DLD1 (cell line): ENCODE measurements around the gene WNT16.

Experiments used
- in situ Hi-C: cut with HindIII; loops from 2 replicates; pipeline ENCODE4 v1.10.0; 2017; ENCODE audit warnings: low sequenced_read_pairs

The WNT16 gene

DNA sequence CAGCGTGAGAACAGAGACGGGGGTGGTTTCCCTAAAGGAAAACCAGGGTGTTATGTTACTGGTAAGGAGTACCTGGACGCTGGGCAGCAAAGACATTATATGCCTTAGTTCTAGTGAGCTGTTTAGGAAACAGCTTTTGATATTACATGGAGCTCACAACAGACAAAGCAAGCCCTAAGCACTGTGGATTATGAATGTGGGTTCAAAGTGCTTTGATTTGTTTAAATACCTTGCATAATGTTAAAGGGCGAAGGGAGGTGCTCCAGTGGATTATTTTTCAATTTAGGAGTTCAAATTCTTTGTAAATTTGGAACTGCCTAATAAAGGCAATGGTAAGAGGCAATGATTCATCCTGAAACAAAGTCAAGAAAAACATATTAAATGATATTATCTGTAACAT, 13.8 kb downstream of the WNT16 start:
- in situ Hi-C loops: no loop called here

DNA sequence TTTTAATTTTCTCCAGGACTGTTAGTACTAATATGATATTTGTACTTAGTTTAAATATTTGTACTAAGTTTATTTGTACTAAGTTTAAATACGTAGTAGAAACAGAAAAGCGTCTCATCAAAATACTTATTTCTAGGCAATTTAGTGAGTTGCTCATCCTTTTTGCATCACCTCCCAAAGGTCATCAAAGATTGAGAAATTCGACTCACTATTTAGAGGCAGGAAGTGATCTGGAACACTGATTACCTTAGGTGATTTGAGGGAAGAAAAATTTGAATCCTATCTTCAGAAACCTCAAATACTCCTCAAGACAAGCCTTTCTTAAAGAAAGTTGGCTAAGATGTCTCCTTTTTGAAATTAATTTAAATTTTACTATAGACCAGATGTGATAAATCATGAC, 14.5 kb downstream of the WNT16 start:
- in situ Hi-C loops: no loop called here

DNA sequence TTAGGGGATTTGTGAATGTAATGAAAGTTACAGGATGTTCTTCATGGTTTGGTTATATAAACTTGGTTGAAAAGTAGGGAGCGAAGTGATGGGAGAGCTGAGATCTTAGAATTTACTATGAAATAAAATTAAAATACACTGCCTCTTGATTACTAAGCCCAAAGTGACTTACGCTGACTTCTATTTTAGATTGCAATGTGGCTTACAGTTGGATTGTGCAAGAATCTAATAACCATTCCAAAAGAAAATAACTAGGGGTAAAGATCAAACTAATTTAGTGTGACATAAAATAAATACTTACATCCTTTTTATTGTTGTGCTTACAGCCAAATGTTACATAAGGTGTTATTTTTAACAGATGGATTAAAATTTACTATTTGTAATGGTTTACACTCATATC, 15.3 kb downstream of the WNT16 start:
- in situ Hi-C loops: no loop called here

DNA sequence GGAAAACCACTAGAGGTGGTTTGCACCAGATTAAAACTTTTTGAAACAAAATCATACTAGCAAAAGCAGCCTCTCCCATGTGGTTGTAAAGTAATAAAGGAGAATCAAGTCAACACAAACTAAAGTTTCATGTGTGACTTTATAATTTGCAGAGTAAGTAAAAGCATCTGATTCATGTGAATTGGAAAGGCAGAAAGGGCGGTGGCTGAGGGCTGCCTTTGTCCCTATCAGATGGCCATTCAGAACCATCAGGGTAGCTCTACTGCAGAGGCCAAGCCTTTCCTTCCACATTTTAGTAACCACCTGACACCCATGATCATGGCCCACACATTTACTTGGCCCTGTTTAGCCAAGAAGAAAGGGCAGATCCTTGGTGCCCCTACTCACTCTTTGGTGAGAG, 15.7 kb downstream of the WNT16 start:
- in situ Hi-C loops: no loop called here

DNA sequence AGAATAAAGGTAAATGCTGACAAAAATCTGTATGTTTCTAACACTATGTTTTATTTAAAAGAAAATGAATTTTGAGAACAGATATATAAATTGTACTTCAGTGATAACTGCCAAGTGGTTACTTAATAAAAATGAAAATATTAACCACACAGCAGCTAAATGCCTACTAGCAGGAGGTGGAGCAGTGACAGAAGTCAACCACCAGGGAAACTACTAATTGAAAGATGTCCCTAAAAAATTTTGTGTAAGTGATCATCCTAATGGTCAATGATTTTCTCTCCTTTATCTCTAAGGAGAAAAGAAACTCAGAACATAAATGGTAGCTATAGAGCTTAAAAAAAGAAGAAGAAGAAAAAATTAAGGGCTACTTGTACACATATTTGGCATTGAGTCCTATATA, 22.9 kb downstream of the WNT16 start:
- in situ Hi-C loops: no loop called here

DNA sequence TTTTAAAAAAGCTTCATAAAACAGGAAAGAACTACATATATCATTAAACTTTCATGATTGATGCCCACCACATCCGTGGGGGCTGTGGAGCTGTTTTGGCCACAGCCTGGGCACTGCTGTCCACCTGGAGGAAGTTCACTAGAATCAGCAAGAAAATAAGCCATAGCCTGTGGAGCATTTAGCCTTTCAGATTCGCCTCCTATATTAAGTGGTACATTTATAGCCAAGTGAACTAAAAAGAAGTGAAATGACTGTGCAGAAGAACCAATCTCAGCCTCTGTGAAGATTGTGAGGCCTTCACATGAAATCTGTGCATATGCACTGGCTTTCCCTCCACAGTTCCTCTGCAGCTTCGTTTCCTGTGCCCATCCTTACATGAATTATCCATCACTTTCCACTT, 23.5 kb downstream of the WNT16 start:
- in situ Hi-C loops: no loop called here

DNA sequence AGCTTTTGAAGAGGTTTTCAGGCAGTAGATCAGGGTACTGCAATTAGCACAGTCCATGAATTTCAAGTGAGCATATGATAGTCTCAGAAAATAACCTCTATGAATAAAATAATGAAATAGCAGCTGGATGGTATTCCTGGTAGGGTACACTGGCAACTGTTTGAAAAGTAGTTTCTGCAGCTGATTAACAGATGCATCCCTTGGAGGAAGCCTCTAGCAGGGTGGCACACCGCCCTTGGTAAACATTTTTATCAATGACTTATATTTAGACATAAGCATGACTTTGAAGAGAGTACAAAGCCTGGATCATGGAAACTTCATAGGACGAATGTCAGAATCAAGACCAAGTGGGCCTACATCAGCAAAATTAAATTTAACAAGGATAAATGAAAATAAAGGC, 26.8 kb downstream of the WNT16 start:
- in situ Hi-C loops: no loop called here

DNA sequence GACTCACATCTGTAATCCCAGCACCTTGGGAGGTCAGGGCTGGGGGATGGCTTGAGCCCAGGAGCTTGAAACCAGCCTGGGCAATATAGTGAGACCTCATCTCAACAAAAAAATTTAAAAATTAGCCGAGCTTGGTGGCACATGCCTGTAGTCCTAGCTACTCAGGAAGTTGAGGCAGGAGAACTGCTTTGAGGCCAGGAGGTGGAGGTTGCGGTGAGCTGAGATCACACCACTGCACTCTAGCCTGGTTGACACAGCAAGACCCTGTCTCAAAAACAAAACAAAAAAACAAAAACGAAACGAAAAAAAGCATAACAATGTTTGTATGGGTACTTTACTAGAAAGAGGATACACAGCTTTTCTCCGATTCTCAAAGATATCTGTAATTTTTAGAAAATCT, 31.8 kb downstream of the WNT16 start:
- in situ Hi-C loops: no loop called here

DNA sequence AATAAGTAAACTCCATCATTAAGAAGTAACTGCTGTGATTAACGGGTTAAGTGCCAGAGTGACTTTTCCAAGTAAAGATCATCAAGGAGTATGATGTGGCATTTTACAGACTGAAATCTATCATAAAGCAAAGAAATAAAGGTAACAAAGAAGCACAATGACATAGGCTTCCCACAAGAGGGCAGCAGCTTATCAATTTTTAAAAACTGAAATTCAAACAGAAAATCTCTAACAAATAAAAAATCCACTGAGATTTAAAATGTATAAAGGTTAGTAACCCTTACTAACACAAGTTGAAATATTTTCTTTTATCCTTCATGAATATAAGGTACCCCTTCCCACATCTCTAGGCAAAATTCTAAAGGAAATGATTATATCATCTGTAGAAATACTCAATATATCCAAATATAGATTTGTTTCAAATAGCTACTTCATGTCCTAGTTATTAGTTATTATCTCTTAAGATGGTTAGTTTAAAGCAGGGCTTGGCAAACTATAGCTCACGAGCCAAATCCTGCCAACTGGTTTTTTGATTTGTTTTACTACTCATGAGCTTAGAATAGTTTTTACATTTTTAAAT, 38.1 kb downstream of the WNT16 start:
- in situ Hi-C loops: no loop called here

DNA sequence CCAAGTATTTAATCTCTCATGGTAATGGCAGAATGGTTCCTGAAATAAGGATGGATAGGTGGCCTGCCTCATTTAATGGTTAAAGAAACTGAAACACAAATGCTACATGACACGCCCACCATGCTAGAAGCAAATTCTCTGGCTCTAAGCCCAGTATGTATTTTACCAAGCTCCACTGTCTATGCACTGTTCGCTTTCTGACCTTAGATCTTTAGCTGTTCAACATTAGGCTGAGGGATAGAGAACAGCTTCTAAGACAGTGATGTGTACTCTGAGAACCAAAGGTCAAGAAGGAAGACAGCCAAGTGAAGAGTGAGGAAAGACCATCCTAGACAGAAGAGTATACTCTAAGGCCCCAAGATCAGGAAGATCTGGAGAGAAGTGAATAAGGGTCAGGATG, 40.7 kb downstream of the WNT16 start:
- in situ Hi-C loops: no loop called here

DNA sequence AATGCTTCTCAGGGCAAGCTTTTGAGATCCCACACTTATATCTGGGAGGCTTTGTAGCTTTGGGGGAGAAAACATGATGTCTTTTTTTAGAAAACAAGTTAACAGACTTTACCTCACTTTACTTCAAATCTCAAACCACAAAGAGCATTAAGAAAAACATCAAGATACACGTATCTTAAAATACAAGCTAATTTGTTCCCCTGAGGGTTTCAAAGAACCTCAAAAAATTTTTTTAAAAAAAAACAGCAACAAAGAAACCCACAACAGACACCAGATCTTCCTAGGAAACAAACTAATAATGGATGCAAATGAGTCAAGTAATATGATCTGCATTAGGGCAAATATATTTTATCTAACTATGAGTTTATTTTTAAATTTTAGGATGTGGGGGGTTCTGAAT, 42.6 kb downstream of the WNT16 start:
- in situ Hi-C loops: no loop called here

DNA sequence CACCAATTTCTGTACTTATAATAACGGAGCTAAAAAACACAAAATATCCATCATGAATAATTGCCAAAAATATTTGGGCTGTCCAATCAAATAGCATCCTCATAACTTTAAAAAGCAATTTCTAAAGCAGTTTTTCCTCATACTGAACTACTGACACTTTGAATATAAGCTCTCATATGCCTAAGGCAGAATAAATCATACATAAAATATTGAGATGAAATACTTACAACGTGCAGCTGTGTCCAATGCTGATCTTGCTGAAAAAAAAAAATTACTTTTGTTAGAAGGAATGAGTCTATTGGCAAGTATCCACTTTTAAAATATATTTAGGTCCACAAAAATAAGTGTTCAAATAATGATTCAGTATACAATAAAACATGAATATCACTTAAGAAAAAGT, 43.1 kb downstream of the WNT16 start:
- in situ Hi-C loops: no loop called here

DNA sequence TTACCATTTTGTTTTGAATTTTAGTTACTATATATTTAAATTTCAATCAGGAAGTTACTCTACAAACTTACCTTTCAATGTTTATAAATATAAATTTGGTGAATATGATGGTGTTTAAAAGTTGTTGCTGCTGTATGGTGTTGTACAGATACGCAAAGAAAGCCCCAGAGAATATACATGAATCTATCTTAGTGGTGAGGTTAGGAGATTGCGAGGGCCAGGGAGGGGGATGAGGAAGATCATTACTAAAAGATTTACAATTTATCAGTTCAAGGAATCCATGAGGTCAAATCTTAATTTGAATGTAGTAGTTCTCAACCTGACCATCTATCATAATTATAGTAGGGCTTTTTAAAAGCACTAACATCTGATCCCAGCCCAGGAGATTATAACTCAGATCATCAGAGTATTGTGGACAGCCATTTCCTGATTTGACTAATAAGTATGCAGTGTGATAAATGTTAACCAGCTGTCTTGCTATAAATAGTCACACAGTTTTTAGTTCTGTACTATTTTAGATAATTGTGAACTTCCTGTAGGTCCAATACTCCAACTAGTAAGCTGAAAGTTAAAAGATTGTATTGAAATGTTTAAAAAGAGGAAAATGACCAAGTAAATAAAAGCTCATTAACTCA, 43.7 kb downstream of the WNT16 start:
- in situ Hi-C loops: no loop called here

DNA sequence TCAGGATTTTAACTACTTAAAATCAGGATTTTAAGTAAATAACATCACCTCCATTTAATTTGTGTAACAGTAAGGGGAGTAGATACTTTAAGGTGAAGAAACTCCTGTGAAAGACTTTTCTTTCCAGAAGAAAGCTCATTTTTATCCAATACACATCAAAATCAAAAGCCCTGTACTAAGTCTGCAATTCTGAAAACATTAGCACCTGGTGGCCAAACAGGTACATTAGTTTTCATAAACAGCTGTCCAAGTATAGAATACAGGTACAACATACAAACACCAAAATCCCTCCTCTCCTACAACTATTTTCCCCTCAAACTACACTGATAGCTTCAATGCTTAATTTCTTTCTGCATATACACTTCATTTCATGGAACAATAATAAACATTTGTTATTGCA, 44.4 kb downstream of the WNT16 start:
- in situ Hi-C loops: no loop called here

DNA sequence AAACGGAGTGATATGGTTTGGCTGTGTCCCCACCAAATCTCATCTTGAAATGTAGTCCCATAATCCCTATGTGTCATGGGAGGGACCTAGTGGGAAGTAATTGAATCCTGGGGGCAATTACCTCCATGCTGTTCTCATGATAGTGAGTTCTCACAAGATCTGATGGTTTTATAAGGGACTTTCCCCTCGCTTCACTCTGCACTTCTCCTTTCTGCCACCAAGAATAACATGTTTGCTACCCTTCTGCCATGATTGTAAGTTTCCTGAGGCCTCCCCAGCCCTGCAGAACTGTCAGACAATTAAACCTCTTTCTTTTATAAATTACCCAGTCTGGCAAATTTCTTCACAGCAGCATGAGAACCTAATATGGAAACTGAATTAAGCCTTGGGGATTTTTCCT, 48.2 kb downstream of the WNT16 start:
- in situ Hi-C loops: loop anchor here (25.0 kb wide), 1 partner anchor 185 kb away; no protein-coding TSS in a partner anchor

DNA sequence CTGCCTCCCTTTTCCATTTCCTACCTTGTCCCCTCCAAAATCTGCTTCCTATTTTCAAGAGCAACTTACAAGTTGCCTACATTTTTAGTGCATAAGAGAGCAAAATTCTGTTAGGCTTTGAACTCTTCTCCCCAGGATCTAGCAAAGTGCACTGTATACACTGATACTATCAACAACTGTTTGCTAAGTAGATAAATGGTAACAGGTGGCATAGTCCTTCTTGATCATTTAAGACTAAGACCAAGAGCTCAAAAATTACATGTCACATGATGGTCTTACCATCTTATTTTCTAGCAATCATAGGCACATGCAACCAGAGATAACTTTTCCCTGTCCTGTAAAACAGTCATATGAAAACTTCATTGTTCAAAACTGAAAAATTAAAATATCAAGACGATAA, 51.1 kb downstream of the WNT16 start:
- in situ Hi-C loops: loop anchor here (25.0 kb wide), 1 partner anchor 182 kb away; no protein-coding TSS in a partner anchor

DNA sequence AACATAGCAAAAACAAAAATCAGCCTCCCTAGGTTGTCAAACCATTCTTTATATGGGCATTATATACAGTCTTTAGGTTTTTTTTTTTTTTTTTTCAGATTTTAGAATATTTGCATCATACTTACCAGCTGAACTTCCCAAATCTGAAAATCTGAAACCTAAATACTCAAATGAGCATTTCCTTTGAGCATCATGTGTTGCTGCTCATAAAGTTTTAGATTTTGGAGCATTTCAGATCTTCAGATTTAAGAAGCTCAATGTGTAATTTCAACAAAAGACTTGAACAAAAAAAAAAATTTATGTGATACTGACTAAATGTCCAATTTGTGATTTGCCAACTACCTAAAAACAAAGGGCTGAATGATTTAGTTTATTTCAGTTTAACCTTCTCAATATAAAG, 53.7 kb downstream of the WNT16 start:
- in situ Hi-C loops: loop anchor here (25.0 kb wide), 1 partner anchor 180 kb away; no protein-coding TSS in a partner anchor

DNA sequence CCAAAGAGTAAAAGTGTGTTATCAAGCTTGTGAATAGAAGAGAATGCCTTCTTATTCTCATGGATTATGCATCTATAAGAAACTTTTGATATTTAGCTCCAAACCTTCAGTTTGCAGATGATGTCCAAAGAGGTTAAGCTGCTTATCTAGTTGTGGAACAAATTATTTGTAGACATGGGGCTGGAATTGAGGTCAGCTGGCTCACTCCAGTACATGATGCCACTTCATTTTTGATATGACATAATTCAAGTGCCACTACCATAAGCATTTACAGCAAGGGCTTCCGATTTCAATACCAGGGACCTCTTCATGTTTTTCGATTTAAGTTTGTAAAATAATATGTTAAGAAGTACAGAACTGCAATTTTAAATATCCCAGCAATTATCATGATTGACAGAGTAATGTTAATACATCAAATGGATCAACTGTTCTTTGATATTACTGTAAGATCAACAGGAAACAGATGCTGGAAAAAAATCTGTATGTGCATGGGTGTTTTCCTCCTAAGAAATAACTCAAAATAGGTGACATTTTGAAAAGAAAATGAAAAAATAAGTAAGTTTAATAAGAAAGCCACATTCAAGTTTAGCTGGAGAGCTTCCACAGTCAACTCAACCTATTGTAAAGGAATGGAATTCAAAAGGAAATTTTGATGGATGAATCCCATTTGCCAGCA, 54.6 kb downstream of the WNT16 start:
- in situ Hi-C loops: loop anchor here (25.0 kb wide), 1 partner anchor 179 kb away; no protein-coding TSS in a partner anchor

DNA sequence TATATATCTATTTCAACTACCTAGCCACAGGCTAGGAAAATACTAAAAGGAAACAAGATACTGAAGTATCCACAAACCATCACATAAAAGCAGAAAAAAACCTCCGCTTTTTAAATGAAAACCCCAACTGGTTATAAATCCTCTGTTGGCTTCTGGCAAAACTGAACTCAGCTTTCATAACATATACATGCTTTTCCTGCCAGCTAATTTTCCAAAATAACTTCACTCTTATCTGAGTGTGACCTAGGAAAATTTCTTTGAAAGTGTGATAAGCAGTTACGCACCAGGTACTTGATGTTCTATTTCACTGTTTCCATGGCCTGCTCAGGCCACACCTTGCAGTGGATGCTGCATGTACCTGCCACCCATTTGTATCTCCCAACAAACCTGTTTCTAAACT, 55.5 kb downstream of the WNT16 start:
- in situ Hi-C loops: loop anchor here (25.0 kb wide), 1 partner anchor 178 kb away; no protein-coding TSS in a partner anchor

DNA sequence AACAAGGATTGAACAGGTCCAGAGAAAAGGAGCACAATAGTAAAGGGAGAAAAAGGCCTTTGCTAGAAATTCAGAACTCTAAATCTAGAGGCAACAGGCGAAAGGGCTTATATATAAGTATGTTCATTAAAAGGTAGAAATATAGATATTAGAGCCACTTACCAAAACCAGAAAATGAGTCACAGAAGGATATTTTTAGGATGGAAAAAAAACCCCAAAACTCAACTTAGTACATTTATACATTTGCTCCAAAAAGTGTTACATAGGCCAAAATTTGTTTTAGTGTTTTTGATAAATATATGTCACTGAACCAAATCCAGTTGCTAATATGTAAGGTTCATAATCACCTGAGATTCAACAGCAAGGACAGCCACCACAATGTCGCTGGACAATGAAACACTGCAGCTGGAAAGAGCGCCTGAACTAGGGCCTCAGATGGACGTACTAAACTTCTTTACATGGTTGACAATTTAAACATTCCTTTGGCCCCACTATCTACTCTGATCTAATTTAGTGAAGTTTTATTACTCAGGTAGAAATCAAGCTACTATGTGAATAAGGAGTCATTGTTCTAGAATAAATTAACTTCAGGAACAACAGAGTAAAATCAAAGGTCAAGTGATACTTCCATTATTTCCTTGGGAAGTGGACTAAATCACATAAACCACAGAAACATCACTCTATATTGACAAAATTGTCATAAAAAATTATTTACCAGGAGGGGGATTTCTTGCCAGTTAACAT, 56.4 kb downstream of the WNT16 start:
- in situ Hi-C loops: loop anchor here (25.0 kb wide), 1 partner anchor 177 kb away; no protein-coding TSS in a partner anchor

DNA sequence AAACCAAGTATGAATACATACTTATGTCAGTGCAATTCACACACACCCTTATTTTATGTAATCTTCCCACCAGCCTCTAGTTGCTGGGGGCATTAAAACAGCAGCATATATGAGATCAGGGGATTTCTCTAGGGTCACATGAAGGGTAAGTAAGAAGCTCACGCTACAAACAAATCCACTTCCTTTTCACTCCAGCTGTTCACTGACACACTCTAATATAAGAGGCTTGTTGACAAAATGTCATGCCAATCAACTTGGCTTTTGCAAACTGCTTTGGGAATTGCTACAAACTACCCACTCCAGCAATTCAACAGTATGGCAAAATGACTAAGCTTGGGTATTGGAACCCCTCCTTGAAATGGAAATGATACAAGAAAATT, 57.0 kb downstream of the WNT16 start:
- in situ Hi-C loops: loop anchor here (25.0 kb wide), 1 partner anchor 177 kb away; no protein-coding TSS in a partner anchor
